Fibroblast of lung (primary cell): Measurements from ENCODE around the gene PSAT1.

Source experiments
- EZH2 ChIP-seq: IDR thresholded peaks from 2 replicates; pipeline ENCODE4 v1.5.1; 2012; ENCODE audit warnings: low read length, control low read depth, mild to moderate bottlenecking; ENCODE audit errors: missing control alignments
- TF ChIP-seq, protein P1 (sequence below), 2 donors: IDR thresholded peaks in 1 of 2; conservative IDR thresholded peaks in 1 of 2; 1 replicate in 1 of 2; 2 replicates in 1 of 2; pipeline ENCODE4 v1.5.1; 2011 to 2012; ENCODE audit warnings: low read length in 2 of 2, control low read depth in 1 of 2, inconsistent platforms in 1 of 2, low read depth in 1 of 2, mild to moderate bottlenecking in 1 of 2

- TF ChIP-seq, protein P1, sequence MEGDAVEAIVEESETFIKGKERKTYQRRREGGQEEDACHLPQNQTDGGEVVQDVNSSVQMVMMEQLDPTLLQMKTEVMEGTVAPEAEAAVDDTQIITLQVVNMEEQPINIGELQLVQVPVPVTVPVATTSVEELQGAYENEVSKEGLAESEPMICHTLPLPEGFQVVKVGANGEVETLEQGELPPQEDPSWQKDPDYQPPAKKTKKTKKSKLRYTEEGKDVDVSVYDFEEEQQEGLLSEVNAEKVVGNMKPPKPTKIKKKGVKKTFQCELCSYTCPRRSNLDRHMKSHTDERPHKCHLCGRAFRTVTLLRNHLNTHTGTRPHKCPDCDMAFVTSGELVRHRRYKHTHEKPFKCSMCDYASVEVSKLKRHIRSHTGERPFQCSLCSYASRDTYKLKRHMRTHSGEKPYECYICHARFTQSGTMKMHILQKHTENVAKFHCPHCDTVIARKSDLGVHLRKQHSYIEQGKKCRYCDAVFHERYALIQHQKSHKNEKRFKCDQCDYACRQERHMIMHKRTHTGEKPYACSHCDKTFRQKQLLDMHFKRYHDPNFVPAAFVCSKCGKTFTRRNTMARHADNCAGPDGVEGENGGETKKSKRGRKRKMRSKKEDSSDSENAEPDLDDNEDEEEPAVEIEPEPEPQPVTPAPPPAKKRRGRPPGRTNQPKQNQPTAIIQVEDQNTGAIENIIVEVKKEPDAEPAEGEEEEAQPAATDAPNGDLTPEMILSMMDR (conservative IDR thresholded peaks at IDR 0.05 in 1 of 2, IDR thresholded peaks at IDR 0.05 in 1 of 2; ENCODE audit: low read depth in 1 of 2, low read length in 2 of 2), result no peak
- no peak for TF ChIP-seq EZH2
These were observed 8.6 kb upstream of the PSAT1 start for GRCh38 chr9:78288214-78288892.
